HL-60/S4 treated with phorbol 12-myristate 13-acetate at 8.2 ng/mL for 4 days and 3 days (cell line): ENCODE results near the gene LIM2.

ENCODE experiments used
- in situ Hi-C: fragments of 300-500 bp; cut with MboI; formaldehyde crosslinking; loops from 2 replicates; pipeline ENCODE4 v1.15.0; 2022; ENCODE audit warnings: low sequenced_read_pairs

Gene LIM2

GRCh38 chr19:51341066-51341465 lies 46.7 kb downstream of the LIM2 start:
- in situ Hi-C loops, result no loop called here

- in situ Hi-C loops, result no loop called here
These were observed 47.8 kb downstream of the LIM2 start for GRCh38 chr19:51339687-51340656.

- in situ Hi-C loops, result no loop called here
These were observed 48.5 kb downstream of the LIM2 start for GRCh38 chr19:51339313-51339686.

- in situ Hi-C loops, result no loop called here
These were observed 49.0 kb downstream of the LIM2 start for GRCh38 chr19:51338563-51339312.

GRCh38 chr19:51337861-51338562 lies 49.8 kb downstream of the LIM2 start:
- in situ Hi-C loops, result no loop called here

- in situ Hi-C loops, result no loop called here
These were observed 50.5 kb downstream of the LIM2 start for GRCh38 chr19:51337141-51337860.

- in situ Hi-C loops, result no loop called here
These were observed 53.8 kb downstream of the LIM2 start for GRCh38 chr19:51333836-51334460.

- in situ Hi-C loops, result no loop called here
These were observed 56.1 kb downstream of the LIM2 start for GRCh38 chr19:51331716-51332115.

- in situ Hi-C loops, result no loop called here
These were observed 56.6 kb downstream of the LIM2 start for GRCh38 chr19:51331193-51331592.

GRCh38 chr19:51330366-51330765 lies 57.4 kb downstream of the LIM2 start:
- in situ Hi-C loops, result no loop called here
